HEK293 (cell line): Measurements from ENCODE around the gene GALNT6.

Experiments used
- CTCF ChIA-PET: fragments of 350-600 bp; formaldehyde crosslinking; extraction: SDS; loops from one replicate; lab custom pipeline; 2021; ENCODE audit warnings: antibody characterized with exemption; lab: Yijun Ruan, JAX
- POLR2A ChIA-PET: fragments of 300-600 bp; formaldehyde crosslinking; extraction: SDS; loops from one replicate; lab custom pipeline; 2020; ENCODE audit warnings: antibody characterized with exemption, inconsistent platforms; lab: Yijun Ruan, JAX
- H3K27ac ChIP-seq: fragments of 200-500 bp; sonication (Bioruptor generic); 2 replicates; pipeline ENCODE4 v1.5.1; 2014; ENCODE audit warnings: low read depth, low read length, control low read depth, inconsistent platforms; ENCODE audit errors: extremely low read depth
- H3K36me3 ChIP-seq, 2 experiments: fragments of 200-500 bp in 1 of 2; sonication (Bioruptor generic) in 1 of 2; 1 replicate in 1 of 2; 2 replicates in 1 of 2; pipeline ENCODE4 v1.5.1; 2014 to 2017; ENCODE audit warnings: inconsistent platforms in 2 of 2, low read length in 2 of 2; ENCODE audit not compliant: control insufficient read depth in 2 of 2, insufficient read depth in 1 of 2
- H3K4me1 ChIP-seq: fragments of 200-500 bp; sonication (Bioruptor generic); 2 replicates; pipeline ENCODE4 v1.5.1; 2014; ENCODE audit warnings: mild to moderate bottlenecking, low read length, inconsistent platforms; ENCODE audit not compliant: control insufficient read depth, insufficient read depth
- H3K4me3 ChIP-seq: 2 replicates; pipeline ENCODE4 v1.5.1; 2011; ENCODE audit warnings: low read depth, mild to moderate bottlenecking, control low read depth, low read length, moderate library complexity
- H3K9me3 ChIP-seq: fragments of 200-500 bp; sonication (Bioruptor generic); 2 replicates; pipeline ENCODE4 v1.5.1; 2014; ENCODE audit warnings: low read depth, low read length, inconsistent platforms; ENCODE audit not compliant: control insufficient read depth, insufficient read depth
- BCL6B ChIP-seq: fragments of 450-650 bp; formaldehyde crosslinking; IDR thresholded peaks from 2 replicates; pipeline ENCODE4 v1.5.1; 2017; ENCODE audit warnings: missing biosample characterization, missing genetic modification characterization
- ELK4 ChIP-seq: IDR thresholded peaks from 2 replicates; pipeline ENCODE4 v1.6.1; 2011; ENCODE audit warnings: mild to moderate bottlenecking, low read depth, low read length, borderline replicate concordance
- FEZF1 ChIP-seq: fragments of 450-650 bp; formaldehyde crosslinking; IDR thresholded peaks from 2 replicates; pipeline ENCODE4 v1.5.1; 2016; ENCODE audit warnings: missing biosample characterization, missing genetic modification characterization
- WT1 ChIP-seq: fragments of 450-650 bp; formaldehyde crosslinking; IDR thresholded peaks from 2 replicates; pipeline ENCODE4 v1.5.1; 2016; ENCODE audit warnings: missing biosample characterization, missing genetic modification characterization
- ZFP69B ChIP-seq: fragments of 450-650 bp; formaldehyde crosslinking; IDR thresholded peaks from 2 replicates; pipeline ENCODE4 v1.5.1; 2016; ENCODE audit warnings: missing biosample characterization, missing genetic modification characterization
- ZNF114 ChIP-seq: fragments of 450-650 bp; formaldehyde crosslinking; IDR thresholded peaks from 2 replicates; pipeline ENCODE4 v1.5.0; 2017; ENCODE audit warnings: missing biosample characterization, missing genetic modification characterization
- ZNF2 ChIP-seq: fragments of 450-650 bp; formaldehyde crosslinking; IDR thresholded peaks from 2 replicates; pipeline ENCODE4 v1.5.1; 2016; ENCODE audit warnings: missing biosample characterization, missing genetic modification characterization
- ZNF266 ChIP-seq: fragments of 450-650 bp; formaldehyde crosslinking; IDR thresholded peaks from 2 replicates; pipeline ENCODE4 v1.5.1; 2016; ENCODE audit warnings: missing biosample characterization, missing genetic modification characterization, low read depth
- ZNF274 ChIP-seq, 2 experiments: fragments of 200-500 bp in 1 of 2; fragments of 450-650 bp in 1 of 2; sonication (Bioruptor generic) in 1 of 2; formaldehyde crosslinking in 1 of 2; IDR thresholded peaks; 2 replicates each; pipeline versions ENCODE4 v1.5.1 to v1.6.1; 2014 to 2016; ENCODE audit warnings: borderline replicate concordance in 1 of 2, inconsistent platforms in 1 of 2, low read length in 1 of 2, missing biosample characterization in 1 of 2, missing genetic modification characterization in 1 of 2
- ZNF394 ChIP-seq: fragments of 450-650 bp; formaldehyde crosslinking; IDR thresholded peaks from 2 replicates; pipeline ENCODE4 v1.5.1; 2016; ENCODE audit warnings: missing biosample characterization, missing genetic modification characterization, mild to moderate bottlenecking, moderate library complexity, borderline replicate concordance
- ZNF423 ChIP-seq: fragments of 450-650 bp; formaldehyde crosslinking; IDR thresholded peaks from 2 replicates; pipeline ENCODE4 v1.5.1; 2016; ENCODE audit warnings: missing biosample characterization, missing genetic modification characterization
- ZNF600 ChIP-seq: fragments of 450-650 bp; formaldehyde crosslinking; IDR thresholded peaks from 2 replicates; pipeline ENCODE4 v1.5.1; 2016; ENCODE audit warnings: missing biosample characterization, missing genetic modification characterization
- ZNF704 ChIP-seq: fragments of 450-650 bp; formaldehyde crosslinking; IDR thresholded peaks from 2 replicates; pipeline ENCODE4 v1.5.1; 2016; ENCODE audit warnings: missing biosample characterization, missing genetic modification characterization
- ZNF785 ChIP-seq: fragments of 450-650 bp; formaldehyde crosslinking; IDR thresholded peaks from 2 replicates; pipeline ENCODE4 v1.5.1; 2016; ENCODE audit warnings: missing biosample characterization, missing genetic modification characterization
- ZNF837 ChIP-seq: fragments of 450-650 bp; formaldehyde crosslinking; IDR thresholded peaks from 2 replicates; pipeline ENCODE4 v1.5.1; 2016; ENCODE audit warnings: missing biosample characterization, missing genetic modification characterization
- ZSCAN4 ChIP-seq: fragments of 450-650 bp; formaldehyde crosslinking; IDR thresholded peaks from 2 replicates; pipeline ENCODE4 v1.5.1; 2017; ENCODE audit warnings: missing biosample characterization, missing genetic modification characterization

GALNT6 gene

GRCh38 chr12:51377099-51377984 is 13.9 kb downstream of the GALNT6 start (continued):
- no peak for TF ChIP-seq ZSCAN4 (tag by site-specific recombination)
- no peak for TF ChIP-seq ZNF785 (tag by site-specific recombination)
- no peak for TF ChIP-seq BCL6B (tag by site-specific recombination)
- TF ChIP-seq WT1 (tag by site-specific recombination) = peak; percentile 82; the same call in 1 of the 2 replicates
- TF ChIP-seq ELK4 = no peak
- TF ChIP-seq ZNF600 (tag by site-specific recombination) = peak; percentile 55; the same call in 1 of the 2 replicates
- peak; percentile 33 for TF ChIP-seq FEZF1 (tag by site-specific recombination)
- TF ChIP-seq ZNF2 (tag by site-specific recombination) = 0 out of 2 replicates have a peak, but pooled peaks have one; percentile 76

GRCh38 chr12:51374856-51375255 is 16.4 kb downstream of the GALNT6 start:
- Histone ChIP-seq H3K9me3 (no peaks in the 10 kb centered on the region), H3K27ac (no peak overlapping the region), H3K4me1 (peaks cover 14% of the 10 kb centered on the region), H3K4me3 (no peak overlapping the region), H3K36me3 (peaks cover 4 to 40% of the 10 kb centered on the region in 2 experiments; a peak in 2 of 3 replicates)
- POLR2A ChIA-PET = no interaction called here
- TF ChIP-seq ZNF704 (no peak), ZNF114 (no peak), ZNF274 (IDR thresholded peaks at IDR 0.05; ENCODE audit: low read length) (no peak), ZNF274 (tag by site-specific recombination; IDR thresholded peaks at IDR 0.05; ENCODE audit: borderline replicate concordance) (no peak), ZNF266 (no peak), ZNF394 (tag by site-specific recombination) (no peak), ZNF423 (tag by site-specific recombination) (no peak)
- CTCF ChIA-PET = interaction anchor here (0.6 to 1.3 kb wide), 2 partner anchors 19 to 34 kb away, joined by 4 to 5 read pairs; no protein-coding TSS in a partner anchor

- CTCF ChIA-PET = interaction anchor here (1.3 kb wide), 1 partner anchor 33 kb away, joined by 4 read pairs; no protein-coding TSS in a partner anchor
- TF ChIP-seq ZFP69B (tag by site-specific recombination) = no peak
- no peak for TF ChIP-seq ZNF837
- POLR2A ChIA-PET = no interaction called here
- no peak overlapping the region for H3K27ac ChIP-seq
- no peaks in the 10 kb centered on the region for H3K9me3 ChIP-seq
- no peak overlapping the region for H3K4me3 ChIP-seq
- peaks cover 4 to 35% of the 10 kb centered on the region in 2 experiments; a peak in 2 of 3 replicates for H3K36me3 ChIP-seq
- peaks cover 14% of the 10 kb centered on the region for H3K4me1 ChIP-seq
Observed at GRCh38 chr12:51374361-51374760, 16.8 kb downstream of the GALNT6 start.
